Head of caudate nucleus (tissue), 42 donors: ENCODE data around the gene SYCP2L.
"Not testable (repeated sequence)": the region's sequence is repeated elsewhere in the genome, so short reads cannot be mapped to it uniquely, and the experiment has no call there.

Experiments
- DNase-seq, 42 donors: peaks; one replicate each; pipeline versions ENCODE4 v3.0.0 to v3.0.0-alpha.2; 2020 to 2021; ENCODE audit warnings: mixed read lengths in 7 of 42
- intact Hi-C: fragments of 100-400 bp; cut with DNase I; formaldehyde crosslinking; loops from one replicate; pipeline ENCODE4 v1.15.0; 2022

SYCP2L gene

DNA sequence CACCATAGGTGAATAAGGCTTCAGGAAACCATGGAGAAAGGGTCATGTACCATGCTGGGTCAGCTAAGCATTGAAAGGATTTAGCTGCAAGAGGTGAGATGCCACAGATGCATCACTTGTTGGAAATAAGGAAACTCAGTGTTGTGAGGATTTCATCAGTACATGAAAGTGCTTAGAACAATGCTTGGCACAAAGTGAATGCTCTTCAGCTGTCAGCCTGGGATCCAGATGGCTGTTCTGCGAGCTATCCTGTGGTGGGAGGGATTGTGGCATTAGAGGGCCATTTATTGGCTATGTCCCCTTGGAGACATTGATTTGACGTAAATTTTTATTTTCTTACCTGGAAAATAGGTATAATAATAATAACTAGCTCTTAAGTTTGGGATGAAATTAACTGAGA is 104.3 kb downstream of the SYCP2L start:
- DNase-seq = peak in 1 of 42 donors; percentile 10
- intact Hi-C loops = no loop called here

DNA sequence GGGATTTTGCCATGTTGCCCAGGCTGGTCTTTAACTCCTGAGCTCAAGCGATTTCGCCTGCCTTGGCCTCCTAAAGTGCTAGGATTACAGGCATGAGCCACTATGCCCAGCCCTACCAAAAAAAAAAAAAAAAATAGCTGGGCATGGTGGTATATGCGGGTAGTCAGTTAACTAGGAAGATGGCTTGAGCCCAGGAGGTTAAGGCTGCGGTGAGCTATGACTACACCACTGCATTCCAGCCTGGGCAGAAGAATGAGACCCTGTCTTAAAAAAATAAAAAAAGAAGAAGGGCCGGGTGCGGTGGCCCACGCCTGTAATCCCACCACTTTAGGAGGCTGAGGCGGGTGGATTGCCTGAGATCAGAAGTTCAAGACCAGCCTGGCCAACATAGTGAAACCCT is 107.0 kb downstream of the SYCP2L start:
- DNase-seq = no peak
- intact Hi-C loops = no loop called here

DNA sequence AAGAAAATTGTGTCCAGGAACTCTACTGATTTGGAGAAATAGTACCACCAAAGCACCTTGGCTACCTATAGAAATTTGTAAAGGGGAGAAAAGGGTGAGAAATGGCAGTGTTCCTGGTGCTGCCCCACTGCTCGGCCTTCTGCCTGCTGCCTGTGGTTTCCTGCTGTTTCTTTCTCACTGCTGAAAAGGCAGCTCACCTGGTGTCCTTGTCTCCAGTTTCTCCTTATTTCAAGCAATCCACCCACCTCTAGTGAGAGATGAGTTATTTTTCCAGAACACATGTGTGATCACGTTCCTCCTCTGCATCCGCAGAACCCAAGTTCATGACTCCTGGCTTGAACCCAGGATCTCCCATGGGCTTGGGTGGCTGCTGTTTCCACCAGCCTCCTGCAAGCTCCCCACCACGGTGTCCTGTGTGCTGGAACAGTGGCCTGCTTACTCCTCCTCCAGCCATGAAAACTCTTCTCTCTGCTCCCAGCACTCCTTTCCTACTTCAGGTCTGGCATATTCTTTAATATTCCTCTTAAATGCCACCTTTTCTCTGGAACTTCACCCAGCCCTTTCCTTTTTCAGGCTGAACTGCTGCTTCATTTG is 108.4 kb downstream of the SYCP2L start:
- intact Hi-C loops = no loop called here
- peak in 2 of 42 donors; percentile 2 to 31 for DNase-seq

DNA sequence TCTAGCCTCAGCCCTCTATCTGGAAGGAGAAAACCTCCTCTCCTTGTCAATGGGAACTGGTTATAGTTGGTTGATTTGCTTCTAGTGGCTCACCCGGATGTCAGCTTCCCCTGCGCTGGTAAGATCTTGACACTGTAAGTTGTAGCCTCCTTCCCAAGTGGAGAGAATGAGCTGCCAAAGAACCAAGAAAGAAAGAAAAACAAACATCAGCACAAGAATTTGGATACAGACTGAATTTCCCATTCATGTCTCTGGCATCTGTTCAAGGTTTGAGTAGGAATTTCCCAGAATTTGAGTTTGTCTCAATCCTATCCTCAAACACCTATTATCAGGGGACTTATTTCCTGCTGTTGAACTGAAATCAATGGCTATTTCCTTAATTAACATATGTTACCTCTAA is 113.1 kb downstream of the SYCP2L start:
- intact Hi-C loops = no loop called here
- no peak for DNase-seq

DNA sequence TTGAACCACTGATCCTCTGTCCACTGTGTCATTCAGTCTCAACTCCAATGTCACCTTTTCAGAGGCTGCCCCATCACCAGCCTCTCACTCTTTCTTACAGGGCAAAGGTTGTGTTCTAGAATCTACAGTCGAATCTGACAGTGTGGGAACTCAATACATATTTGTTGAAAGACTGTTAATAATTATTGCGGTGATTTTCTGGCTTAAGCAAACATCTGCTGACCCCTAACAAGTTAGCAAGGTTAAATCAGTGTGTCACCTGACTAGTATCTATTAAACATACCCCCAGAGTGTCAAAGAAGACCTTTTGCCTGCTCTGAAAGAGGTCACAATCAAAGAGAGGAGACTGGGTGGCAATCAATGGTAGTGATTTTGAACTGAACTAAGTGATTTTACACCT is 115.3 kb downstream of the SYCP2L start:
- intact Hi-C loops = no loop called here
- DNase-seq = no peak

DNA sequence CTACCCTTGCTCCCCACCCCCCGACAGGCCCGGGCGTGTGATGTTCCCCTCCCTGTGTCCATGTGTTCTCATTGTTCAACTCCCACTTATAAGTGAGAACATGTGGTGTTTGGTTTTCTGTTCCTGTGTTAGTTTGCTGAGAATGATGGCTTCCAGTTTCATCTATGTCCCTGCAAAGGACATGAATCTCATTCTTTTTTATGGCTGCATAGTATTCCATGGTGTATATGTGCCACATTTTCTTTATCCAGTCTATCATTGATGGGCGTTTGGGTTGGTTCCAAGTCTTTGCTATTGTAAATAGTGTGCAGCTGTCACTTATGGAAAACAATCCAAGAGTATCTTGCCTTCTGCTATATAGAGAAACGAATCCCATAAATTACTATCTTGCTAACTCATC is 116.4 kb downstream of the SYCP2L start:
- intact Hi-C loops, DNase-seq: not testable (repeated sequence)

DNA sequence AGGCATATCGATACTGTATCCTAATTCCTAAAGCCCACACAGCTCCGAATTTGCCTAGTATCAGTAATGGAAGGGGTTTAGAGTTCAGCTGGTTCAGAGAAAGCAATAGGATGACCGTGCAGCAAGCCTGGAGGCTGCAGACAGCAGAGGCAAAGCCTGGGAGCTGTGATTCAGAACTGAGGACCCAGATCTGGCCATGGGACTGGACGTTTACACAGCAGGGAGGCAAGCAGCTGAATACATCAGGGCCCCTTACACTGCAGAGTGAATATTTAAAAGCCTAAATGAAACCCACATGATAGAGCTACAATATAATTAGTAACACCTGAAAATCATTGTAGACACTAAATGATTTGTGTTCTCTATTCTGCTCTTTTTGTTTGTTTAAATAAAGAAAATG is 119.2 kb downstream of the SYCP2L start:
- intact Hi-C loops = no loop called here
- DNase-seq = no peak

DNA sequence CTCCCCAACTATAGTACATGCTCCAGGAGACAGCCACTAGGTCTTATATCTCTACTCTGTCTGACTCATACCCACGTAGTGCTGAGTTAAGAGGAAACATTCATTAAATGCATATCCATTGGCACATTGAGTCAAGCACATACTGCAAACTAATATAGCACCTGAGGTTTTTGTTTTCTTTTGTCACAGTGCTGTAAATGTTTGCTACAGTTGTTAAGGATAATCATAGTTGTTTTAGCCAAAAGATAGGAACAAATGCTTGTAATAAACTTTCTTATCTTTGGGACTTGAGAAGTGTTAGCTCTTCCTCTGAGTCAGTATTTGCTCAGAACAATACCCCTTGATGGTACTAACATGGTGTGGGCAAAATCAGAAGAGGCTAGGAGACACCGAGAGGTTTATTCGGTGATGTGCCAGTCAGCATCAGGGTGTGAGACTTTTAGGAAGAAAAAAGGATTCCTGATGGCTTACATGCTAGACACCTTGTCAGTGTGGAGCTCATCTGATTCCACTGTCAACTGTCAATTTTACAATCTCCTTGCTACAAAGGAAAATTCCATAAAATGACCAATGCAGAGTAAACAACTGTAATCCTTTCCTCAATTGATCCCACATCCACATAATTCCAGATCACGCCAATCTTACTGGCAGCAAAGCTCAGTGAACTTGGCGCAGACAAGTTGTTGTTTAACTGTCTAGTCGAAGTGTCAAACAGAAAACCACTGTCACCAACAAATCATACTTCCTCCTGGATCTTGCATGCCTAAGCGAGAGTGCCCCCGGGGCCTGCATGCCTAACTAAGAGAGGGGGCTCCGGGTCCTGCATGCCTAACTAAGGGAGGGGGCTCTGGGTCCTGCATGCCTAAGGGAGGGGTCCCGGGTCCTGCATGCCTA is 121.1 kb downstream of the SYCP2L start:
- no peak for DNase-seq
- intact Hi-C loops = no loop called here

DNA sequence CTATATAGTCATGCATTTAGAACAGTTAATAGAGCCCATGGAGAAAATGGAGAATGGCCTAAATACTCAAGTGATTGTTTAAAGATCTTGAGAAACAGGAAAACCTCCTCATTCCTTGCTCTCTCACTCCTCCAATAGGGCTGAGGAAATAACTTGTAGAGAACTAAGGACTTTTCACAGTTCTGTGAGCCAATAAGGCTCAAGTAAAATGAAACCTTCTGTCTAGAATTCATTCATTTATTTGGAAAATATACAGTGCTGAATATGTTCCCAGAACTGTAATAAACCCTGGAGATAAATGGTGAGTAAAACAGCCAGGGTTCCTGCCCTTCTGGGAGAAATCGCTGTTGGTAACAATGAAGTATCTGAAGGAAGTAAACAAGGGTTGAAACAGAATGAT is 122.0 kb downstream of the SYCP2L start:
- DNase-seq = no peak
- intact Hi-C loops = no loop called here

DNA sequence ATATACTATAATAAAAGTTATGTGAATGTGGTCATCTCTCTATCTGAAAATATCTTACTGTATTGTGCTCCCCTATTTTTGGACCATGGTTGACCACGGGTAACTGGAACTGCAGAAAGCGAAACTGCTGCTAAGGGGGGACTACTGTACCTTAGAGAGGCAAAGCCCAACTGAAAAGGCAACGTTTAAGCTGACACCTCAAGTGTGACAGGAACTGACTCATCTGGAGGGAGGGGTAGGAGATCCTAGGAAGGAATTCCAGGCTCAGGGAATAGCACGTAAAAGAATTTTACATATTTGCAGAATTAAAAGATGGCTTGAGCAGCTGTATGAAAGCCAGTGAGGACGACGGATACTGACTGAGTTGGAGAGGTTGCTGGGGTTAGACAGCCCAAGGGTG is 122.5 kb downstream of the SYCP2L start:
- intact Hi-C loops = no loop called here
- peak in 1 of 42 donors; percentile 15 for DNase-seq

DNA sequence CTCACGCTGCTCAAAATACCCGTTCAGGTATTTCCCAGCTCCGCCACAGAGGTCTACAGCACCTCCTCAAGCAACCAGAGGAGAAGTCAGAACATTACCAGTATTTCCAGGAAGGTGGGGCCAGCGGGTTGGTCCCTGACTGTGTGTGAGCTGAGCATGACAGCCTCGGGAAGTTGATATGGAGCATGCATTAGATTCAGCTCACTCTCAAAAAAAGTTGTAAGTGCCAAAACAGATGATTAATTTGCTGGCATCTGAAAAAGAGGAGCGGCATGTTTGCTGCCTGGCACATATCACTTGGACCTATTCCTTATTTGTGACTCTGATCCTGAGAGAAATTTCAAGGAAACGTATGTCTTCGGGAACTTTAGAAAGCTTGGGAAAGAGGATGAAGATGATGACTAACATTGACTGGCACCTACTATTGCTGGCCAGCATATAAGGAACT is 125.0 kb downstream of the SYCP2L start:
- intact Hi-C loops = no loop called here
- no peak for DNase-seq

DNA sequence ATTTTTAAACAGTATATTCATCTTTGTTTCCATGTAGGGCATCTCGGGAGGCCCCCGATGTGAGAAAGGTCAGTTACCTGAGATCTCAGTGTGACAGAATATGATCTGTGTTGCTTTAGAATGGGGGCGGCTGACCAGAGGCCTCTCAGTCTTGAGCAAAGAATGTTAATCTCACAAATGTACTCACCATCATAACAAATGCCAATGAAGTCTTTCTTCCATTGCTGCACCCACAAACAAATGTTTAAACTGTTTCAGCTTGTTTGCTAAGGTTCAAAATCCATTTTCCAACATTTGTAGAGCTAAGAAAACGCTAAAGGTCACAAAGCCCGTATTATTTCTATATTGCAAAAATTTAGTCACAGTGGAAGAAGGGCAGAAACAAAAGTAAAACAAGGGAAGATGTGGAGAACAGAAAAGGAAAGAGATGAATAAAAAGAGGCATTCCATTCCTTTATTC is 125.5 kb downstream of the SYCP2L start:
- intact Hi-C loops = no loop called here
- DNase-seq = no peak

DNA sequence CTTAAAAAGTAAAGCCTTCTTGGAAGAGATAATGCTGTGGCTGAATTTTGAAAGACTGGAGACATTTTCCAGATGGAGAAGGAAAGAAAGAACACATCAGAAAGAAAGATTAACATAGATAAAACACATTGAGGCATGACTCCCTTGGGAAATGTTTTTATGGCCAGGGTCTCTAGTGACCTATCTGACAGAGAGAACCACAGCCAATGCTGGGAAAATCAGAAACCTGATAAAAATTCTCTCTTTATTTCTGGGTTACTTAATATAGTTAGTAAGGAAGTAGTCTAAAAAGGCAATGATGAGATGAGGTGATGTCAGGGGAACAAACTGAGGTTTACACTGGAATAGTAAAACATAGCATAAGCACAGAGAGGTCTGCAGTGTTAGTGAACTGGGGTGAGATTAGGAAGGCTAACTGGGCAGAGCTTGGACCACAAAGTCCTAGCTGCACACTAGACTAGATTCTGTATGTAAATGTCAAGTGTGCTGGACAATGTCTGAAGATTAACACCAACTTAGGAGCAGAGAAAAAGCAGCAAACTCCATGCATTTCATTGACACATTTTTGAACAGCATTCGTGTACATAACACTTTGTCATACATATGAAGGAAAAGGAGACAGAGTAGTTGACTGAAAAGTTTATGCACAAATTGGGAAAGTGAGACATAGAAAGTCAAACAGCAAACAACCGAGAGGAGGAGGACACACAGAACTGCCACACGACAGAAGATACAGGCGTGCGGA is 126.3 kb downstream of the SYCP2L start:
- DNase-seq = no peak
- intact Hi-C loops = no loop called here

DNA sequence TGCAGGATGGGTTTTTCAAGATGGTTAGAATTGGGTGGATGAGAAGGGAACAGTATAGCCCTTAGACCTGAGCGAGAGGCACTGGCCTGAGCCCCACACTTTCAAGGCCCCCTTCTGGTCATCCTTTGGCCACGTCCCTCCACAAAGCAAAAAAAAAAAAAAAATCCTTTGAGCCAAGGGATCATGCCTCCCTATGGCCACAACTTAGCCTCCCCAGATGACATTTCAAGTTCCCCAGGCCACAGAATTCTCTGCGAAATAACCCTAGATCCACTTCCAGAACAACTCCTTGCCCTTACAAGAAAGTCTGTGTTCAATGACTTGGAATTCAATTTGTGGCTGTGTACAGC is 126.8 kb downstream of the SYCP2L start:
- no peak for DNase-seq

DNA sequence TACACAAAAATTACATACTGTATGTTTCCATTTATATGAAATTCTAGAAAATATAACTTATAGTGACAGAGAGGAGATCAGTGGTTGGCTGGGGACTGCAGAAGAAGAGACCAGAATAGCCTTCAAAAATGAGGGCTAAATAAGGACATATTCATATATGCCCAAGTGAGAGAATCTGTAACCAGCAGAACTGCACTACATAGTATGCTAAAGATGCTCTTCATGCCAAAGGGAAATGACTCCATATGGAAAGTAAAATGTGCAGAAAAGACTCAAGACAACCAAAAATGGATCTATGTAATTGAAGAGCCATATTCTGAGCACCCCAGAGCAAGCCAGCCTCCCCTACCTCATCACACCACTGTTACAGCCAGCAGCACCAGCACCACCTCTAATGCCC is 128.2 kb downstream of the SYCP2L start:
- no peak for DNase-seq
- intact Hi-C loops = no loop called here

More for the DNA sequence above, 126.8 kb downstream of the SYCP2L start:
- intact Hi-C loops = no loop called here

DNA sequence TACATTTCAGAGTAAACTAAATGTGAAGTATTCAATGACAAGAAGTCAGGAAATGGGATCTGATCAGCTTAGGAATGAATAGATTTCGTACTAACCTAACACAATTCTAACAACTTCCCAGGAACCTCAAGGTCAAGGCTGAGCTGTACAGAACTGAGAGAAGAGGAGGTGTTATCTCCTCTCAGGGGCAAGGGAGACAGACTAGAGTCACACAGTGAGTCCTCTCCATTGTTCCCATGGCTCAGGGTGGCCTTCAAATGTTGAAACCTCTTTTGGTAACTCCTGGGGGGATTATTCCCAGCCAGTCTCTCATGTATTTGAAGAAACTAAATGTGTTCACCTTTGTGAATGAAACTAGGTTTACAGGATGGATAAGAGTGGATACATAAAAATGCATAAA is 129.6 kb downstream of the SYCP2L start:
- intact Hi-C loops = no loop called here
- DNase-seq = no peak

DNA sequence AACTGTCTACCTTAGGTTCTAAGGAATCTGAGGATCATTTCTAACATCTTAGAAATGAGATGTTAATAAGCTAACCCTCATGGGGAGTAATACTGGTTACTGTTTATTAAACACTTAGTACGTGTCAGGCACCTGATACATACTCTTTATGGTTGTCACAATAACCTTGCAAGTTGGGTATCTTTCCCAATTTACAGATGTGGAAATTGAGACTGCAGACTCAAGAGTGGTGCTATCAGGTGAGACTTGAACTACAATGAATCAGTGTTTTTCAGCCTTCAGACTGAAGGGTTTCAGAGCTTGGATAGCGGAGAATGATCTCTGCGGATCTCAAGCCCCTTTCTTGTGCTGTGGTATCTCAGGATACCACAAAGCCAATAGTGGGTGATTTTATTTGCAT is 130.2 kb downstream of the SYCP2L start:
- intact Hi-C loops = no loop called here
- DNase-seq = no peak

DNA sequence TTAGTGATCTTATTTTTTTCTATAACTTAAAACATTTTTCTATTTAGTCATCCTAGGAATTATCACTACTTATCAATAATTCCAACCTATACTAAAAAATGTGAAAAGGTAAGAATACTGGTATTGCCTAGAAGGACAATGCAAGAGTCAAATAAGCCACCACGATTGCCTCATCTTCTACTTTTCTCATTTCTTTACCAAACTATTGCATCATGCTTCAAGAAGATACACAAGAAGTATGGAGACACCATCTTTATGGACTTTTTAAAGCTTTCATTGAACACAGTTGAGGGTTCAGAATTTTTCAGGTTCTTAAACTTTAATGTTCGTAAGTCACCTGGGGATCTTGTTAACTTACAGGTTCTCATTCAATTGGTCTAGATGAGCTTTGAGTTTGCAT is 131.4 kb downstream of the SYCP2L start:
- intact Hi-C loops = no loop called here
- DNase-seq = no peak

DNA sequence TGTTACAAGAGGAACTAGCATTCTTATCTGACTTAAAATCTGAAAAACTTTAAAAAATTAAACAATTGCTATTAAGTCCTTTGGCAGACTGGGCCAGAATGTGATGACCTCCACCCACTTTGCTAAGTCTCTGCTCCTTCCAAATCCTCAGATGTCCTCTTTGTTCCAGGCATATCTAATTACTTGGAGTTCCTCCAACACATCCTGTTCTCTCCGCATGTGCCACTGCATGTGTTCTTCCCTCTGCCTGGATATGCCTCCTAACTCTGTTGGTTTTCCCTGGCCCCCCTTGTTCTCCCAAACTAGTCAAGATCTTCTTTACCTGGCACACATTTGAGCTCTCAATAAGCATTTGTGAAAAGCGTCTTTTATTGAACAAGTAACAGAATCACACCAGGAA is 134.2 kb downstream of the SYCP2L start:
- peak in 1 of 42 donors; percentile 12 for DNase-seq
- intact Hi-C loops = no loop called here

DNA sequence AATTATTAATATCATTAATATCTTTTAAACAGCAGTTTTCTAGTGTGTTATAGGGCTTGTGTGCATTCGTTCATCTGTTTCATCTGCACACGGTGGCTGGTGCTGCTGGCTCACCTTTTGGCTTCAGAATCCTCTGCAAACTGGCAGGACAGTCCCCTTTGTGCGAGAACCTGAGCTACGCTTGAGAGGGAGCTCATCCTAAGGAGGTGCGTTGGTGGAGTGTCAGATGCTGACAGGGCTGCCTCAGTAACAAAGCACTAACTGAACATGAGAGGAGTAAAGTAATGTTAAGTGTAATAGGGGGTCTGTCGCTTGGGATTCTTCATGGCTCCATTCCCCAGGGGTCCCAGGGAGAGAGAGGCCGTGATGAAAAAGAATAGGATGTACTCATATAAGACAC is 134.9 kb downstream of the SYCP2L start:
- DNase-seq = peak in 35 of 42 donors; percentile 12 to 85 (median 51)
- intact Hi-C loops = no loop called here
